H9 (cell line): ENCODE measurements around the gene CLIP3. TPM values are rescaled to one million over a fixed set of nuclear protein-coding genes. Genes with fewer than 3 reads are reported as not detected.

Experiments used
- DNase-seq: peaks from one replicate; pipeline ENCODE4 v3.0.0-alpha.2; 2017
- H2AFZ ChIP-seq: one replicate; pipeline ENCODE4 v1.6.1; 2013; ENCODE audit warnings: mild to moderate bottlenecking, low read length, control low read depth, moderate library complexity
- H2AK5ac ChIP-seq: 2 replicates; pipeline ENCODE4 v1.6.1; 2013; ENCODE audit warnings: low read length, control low read depth, mixed read lengths; ENCODE audit not compliant: insufficient read length
- H2BK120ac ChIP-seq: one replicate; pipeline ENCODE4 v1.6.1; 2013; ENCODE audit warnings: low read depth, mild to moderate bottlenecking, low read length, control low read depth, inconsistent platforms; ENCODE audit not compliant: poor library complexity, severe bottlenecking
- H2BK12ac ChIP-seq: 2 replicates; pipeline ENCODE4 v1.6.1; 2013; ENCODE audit warnings: low read length, control low read depth, mixed read lengths, low read depth; ENCODE audit not compliant: insufficient read length
- H2BK15ac ChIP-seq: 2 replicates; pipeline ENCODE4 v1.6.1; 2013; ENCODE audit warnings: low read depth, low read length, control low read depth
- H2BK20ac ChIP-seq: one replicate; pipeline ENCODE4 v1.6.1; 2013; ENCODE audit warnings: low read depth, mild to moderate bottlenecking, low read length, control low read depth, inconsistent platforms; ENCODE audit not compliant: poor library complexity, severe bottlenecking
- H2BK5ac ChIP-seq: 2 replicates; pipeline ENCODE4 v1.6.1; 2013; ENCODE audit warnings: low read length, control low read depth, mixed read lengths; ENCODE audit not compliant: insufficient read length
- H3K14ac ChIP-seq: 2 replicates; pipeline ENCODE4 v1.6.1; 2013; ENCODE audit warnings: low read length, control low read depth; ENCODE audit not compliant: insufficient read depth
- H3K18ac ChIP-seq: 2 replicates; pipeline ENCODE4 v1.6.1; 2013; ENCODE audit warnings: low read depth, mild to moderate bottlenecking, mixed read lengths, low read length, control low read depth; ENCODE audit not compliant: insufficient read length
- H3K23ac ChIP-seq: 2 replicates; pipeline ENCODE4 v1.6.1; 2013; ENCODE audit warnings: low read length, control low read depth, mixed read lengths, low read depth; ENCODE audit not compliant: insufficient read length
- H3K23me2 ChIP-seq: 2 replicates; pipeline ENCODE4 v1.6.1; 2013; ENCODE audit warnings: low read depth, mild to moderate bottlenecking, mixed read lengths, low read length, control low read depth; ENCODE audit not compliant: insufficient read length, poor library complexity, severe bottlenecking
- H3K27ac ChIP-seq: 2 replicates; pipeline ENCODE4 v1.5.1; 2013; ENCODE audit warnings: low read length, control low read depth, mixed read lengths, low read depth; ENCODE audit not compliant: insufficient read length
- H3K27me3 ChIP-seq: 2 replicates; pipeline ENCODE4 v1.6.1; 2013; ENCODE audit warnings: low read length, control low read depth, inconsistent platforms; ENCODE audit not compliant: insufficient read depth
- H3K4ac ChIP-seq: 2 replicates; pipeline ENCODE4 v1.6.1; 2013; ENCODE audit warnings: low read depth, mild to moderate bottlenecking, control low read depth, inconsistent platforms, low read length, moderate library complexity
- H3K4me1 ChIP-seq: 2 replicates; pipeline ENCODE4 v1.6.1; 2013; ENCODE audit warnings: low read length, control low read depth, inconsistent platforms; ENCODE audit not compliant: insufficient read depth
- H3K4me2 ChIP-seq: 2 replicates; pipeline ENCODE4 v1.6.1; 2013; ENCODE audit warnings: low read length, control low read depth, mixed read lengths; ENCODE audit not compliant: insufficient read length, insufficient read depth
- H3K56ac ChIP-seq: 2 replicates; pipeline ENCODE4 v1.6.1; 2013; ENCODE audit warnings: low read depth, mild to moderate bottlenecking, mixed read lengths, low read length, control low read depth; ENCODE audit not compliant: insufficient read length
- H3K79me1 ChIP-seq: 2 replicates; pipeline ENCODE4 v1.6.1; 2013; ENCODE audit warnings: low read depth, mild to moderate bottlenecking, moderate library complexity, low read length, control low read depth, inconsistent platforms; ENCODE audit not compliant: insufficient read depth, poor library complexity, severe bottlenecking
- H3K79me2 ChIP-seq: 2 replicates; pipeline ENCODE4 v1.6.1; 2013; ENCODE audit warnings: low read length, control low read depth, inconsistent platforms; ENCODE audit not compliant: insufficient read depth
- H3K9ac ChIP-seq: 2 replicates; pipeline ENCODE4 v1.6.1; 2013; ENCODE audit warnings: low read length, control low read depth, mixed read lengths; ENCODE audit not compliant: insufficient read length; ENCODE audit errors: extremely low read depth
- H3K9me3 ChIP-seq: one replicate; pipeline ENCODE4 v1.6.1; 2013; ENCODE audit warnings: low read depth, low read length, inconsistent platforms; ENCODE audit not compliant: control insufficient read depth
- H3T11ph ChIP-seq: one replicate; pipeline ENCODE4 v1.6.1; 2013; ENCODE audit warnings: mild to moderate bottlenecking, low read length, control low read depth, inconsistent platforms
- H4K20me1 ChIP-seq: one replicate; pipeline ENCODE4 v1.6.1; 2013; ENCODE audit not compliant: control insufficient read depth, insufficient read length, insufficient read depth
- H4K5ac ChIP-seq: 2 replicates; pipeline ENCODE4 v1.6.1; 2013; ENCODE audit warnings: low read depth, mild to moderate bottlenecking, mixed read lengths, low read length, control low read depth; ENCODE audit not compliant: insufficient read length
- H4K8ac ChIP-seq: replicated peaks from 2 replicates; pipeline ENCODE4 v1.6.1; 2013; ENCODE audit warnings: low read length, control low read depth, mixed read lengths, low read depth; ENCODE audit not compliant: insufficient read length
- H4K91ac ChIP-seq: 2 replicates; pipeline ENCODE4 v1.6.1; 2013; ENCODE audit warnings: low read depth, mild to moderate bottlenecking, moderate library complexity, mixed read lengths, low read length, control low read depth; ENCODE audit not compliant: insufficient read length
- H3K27ac Mint-ChIP-seq, 3 experiments: 2 replicates in 2 of 3; 3 replicates in 1 of 3; pipeline ENCODE4 v1.8.0; 2020 to 2021; ENCODE audit warnings: mixed read lengths in 3 of 3, mild to moderate bottlenecking in 1 of 3, moderate library complexity in 1 of 3
- H3K27me3 Mint-ChIP-seq: 2 replicates; pipeline ENCODE4 v1.8.0; 2021; ENCODE audit warnings: low read depth, mild to moderate bottlenecking, moderate library complexity, mixed read lengths
- H3K36me3 Mint-ChIP-seq, 3 experiments: 2 replicates in 2 of 3; 3 replicates in 1 of 3; pipeline ENCODE4 v1.8.0; 2020 to 2021; ENCODE audit warnings: low read depth in 3 of 3, mixed read lengths in 3 of 3; ENCODE audit not compliant: insufficient read depth in 1 of 3
- H3K4me1 Mint-ChIP-seq, 2 experiments: 2 replicates each; pipeline ENCODE4 v1.8.0; 2020; ENCODE audit warnings: mixed read lengths in 2 of 2
- H3K4me3 Mint-ChIP-seq, 2 experiments: 2 replicates in 1 of 2; 3 replicates in 1 of 2; pipeline ENCODE4 v1.8.0; 2020 to 2021; ENCODE audit warnings: mild to moderate bottlenecking in 2 of 2, mixed read lengths in 2 of 2, moderate library complexity in 1 of 2
- H3K9me3 Mint-ChIP-seq, 2 experiments: 2 replicates in 1 of 2; 3 replicates in 1 of 2; pipeline ENCODE4 v1.8.0; 2020; ENCODE audit warnings: mild to moderate bottlenecking in 2 of 2, mixed read lengths in 2 of 2, moderate library complexity in 1 of 2
- WGBS: extraction: QIAGEN DNeasy Blood & Tissue Kit; methylation state at CpG from one replicate; pipeline ENCODE4 v1.1.7; 2013; ENCODE audit warnings: missing lambda C conversion rate, low lambda C conversion rate, mixed read lengths; ENCODE audit not compliant: insufficient read length; ENCODE audit errors: extremely low coverage; 5-methylcytosine and 5-hydroxymethylcytosine counted together
- total RNA-seq: library from RNA; stranded (reverse); gene quantifications from 2 replicates; pipeline ENCODE4 v1.2.1, GENCODE V29; 2021
- TF ChIP-seq, protein P1 (sequence below): fragments of 200-600 bp; sonication (generic); conservative IDR thresholded peaks from 3 replicates; pipeline ENCODE4 v1.8.0; 2021; ENCODE audit warnings: antibody characterized with exemption, mild to moderate bottlenecking

The CLIP3 gene
- total RNA-seq, 1 experiment from 2014 or later: 19.7 TPM

DNA sequence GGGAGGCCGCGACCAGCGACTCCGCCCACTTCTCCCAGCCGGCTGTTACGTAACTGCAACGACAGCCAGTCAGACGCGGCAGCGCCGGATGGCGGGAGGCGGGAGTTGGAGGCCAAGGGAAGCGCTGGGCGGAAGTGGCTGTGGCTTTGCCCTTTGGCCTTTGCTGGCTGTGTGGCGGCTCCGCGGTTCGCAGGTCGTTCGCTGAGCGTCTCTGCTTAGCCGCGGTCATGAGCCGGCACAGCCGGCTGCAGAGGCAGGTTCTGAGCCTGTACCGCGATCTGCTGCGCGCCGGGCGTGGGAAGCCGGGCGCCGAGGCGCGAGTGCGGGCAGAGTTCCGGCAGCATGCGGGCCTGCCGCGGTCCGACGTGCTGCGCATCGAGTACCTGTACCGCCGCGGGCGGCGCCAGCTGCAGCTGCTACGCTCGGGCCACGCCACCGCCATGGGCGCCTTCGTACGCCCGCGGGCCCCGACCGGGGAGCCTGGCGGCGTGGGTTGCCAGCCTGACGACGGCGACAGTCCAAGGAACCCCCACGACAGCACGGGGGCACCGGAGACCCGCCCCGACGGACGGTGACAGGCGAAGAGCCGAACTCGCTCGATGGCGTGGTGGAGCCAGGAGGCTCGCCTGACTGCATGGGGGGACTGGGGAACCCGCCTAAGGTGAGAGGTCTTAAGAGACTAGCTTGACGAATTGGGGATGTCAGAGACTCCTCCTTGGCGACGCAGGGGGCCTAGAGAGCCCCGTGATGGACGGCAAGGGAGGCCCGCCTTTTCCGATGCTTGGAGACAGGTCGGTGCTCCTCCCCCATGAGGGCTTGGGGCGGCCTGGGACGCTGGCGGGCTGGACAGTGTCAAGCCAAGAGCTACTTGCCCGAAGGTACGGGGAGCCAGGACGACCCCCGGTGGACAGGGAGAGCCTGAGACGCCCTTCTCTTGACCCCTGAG, 37.4 kb downstream of the CLIP3 start, which contains the start of gene SDHAF1:
Gene SDHAF1 (plus strand): TSS at position 141 of the 946 bp plus-strand sequence. CDS start 87 bp downstream, at position 228.
- no peak within 1 kb of the TSS for H2BK15ac ChIP-seq
- Mint-ChIP-seq H3K27ac (peak within 1 kb of the TSS; percentile 80 to 90 (median 86); a peak in 4 of 7 replicates), H3K36me3 (peaks cover 5 to 12% (median 5%) of the 10 kb centered on the region in 3 experiments), H3K27me3 (peaks cover 13% of the 10 kb centered on the region), H3K9me3 (no peaks in the 10 kb centered on the region; a peak in 1 of 5 replicates), H3K4me1 (peaks cover 15 to 19% of the 10 kb centered on the region in 2 experiments), H3K4me3 (peak within 1 kb of the TSS; percentile 83 to 89)
- no peak within 1 kb of the TSS for H4K91ac ChIP-seq
- H3K23ac ChIP-seq: no peak within 1 kb of the TSS
- WGBS: no CpG with 5 or more reads among the region's 97 CpGs
- H4K5ac ChIP-seq: no peak within 1 kb of the TSS
- no peak within 1 kb of the TSS for H3K56ac ChIP-seq
- H4K20me1 ChIP-seq: peaks cover 3% of the 10 kb centered on the region
- H4K8ac ChIP-seq: no peak within 1 kb of the TSS
- TF ChIP-seq, protein P1, sequence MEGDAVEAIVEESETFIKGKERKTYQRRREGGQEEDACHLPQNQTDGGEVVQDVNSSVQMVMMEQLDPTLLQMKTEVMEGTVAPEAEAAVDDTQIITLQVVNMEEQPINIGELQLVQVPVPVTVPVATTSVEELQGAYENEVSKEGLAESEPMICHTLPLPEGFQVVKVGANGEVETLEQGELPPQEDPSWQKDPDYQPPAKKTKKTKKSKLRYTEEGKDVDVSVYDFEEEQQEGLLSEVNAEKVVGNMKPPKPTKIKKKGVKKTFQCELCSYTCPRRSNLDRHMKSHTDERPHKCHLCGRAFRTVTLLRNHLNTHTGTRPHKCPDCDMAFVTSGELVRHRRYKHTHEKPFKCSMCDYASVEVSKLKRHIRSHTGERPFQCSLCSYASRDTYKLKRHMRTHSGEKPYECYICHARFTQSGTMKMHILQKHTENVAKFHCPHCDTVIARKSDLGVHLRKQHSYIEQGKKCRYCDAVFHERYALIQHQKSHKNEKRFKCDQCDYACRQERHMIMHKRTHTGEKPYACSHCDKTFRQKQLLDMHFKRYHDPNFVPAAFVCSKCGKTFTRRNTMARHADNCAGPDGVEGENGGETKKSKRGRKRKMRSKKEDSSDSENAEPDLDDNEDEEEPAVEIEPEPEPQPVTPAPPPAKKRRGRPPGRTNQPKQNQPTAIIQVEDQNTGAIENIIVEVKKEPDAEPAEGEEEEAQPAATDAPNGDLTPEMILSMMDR: no peak; the same call in 2 of the 3 replicates
- no peak within 1 kb of the TSS for H2BK120ac ChIP-seq
- no peaks in the 10 kb centered on the region for H3K79me1 ChIP-seq
- H3K79me2 ChIP-seq: no peaks in the 10 kb centered on the region
- peak; percentile 96 for DNase-seq
- no peak within 1 kb of the TSS for H3K4ac ChIP-seq
- no peaks in the 10 kb centered on the region for H3K4me1 ChIP-seq
- no peak within 1 kb of the TSS for H2BK5ac ChIP-seq
- no peak within 1 kb of the TSS for H3K18ac ChIP-seq
- H3K14ac ChIP-seq: no peak within 1 kb of the TSS; the same call in 1 of the 2 replicates
- H2BK12ac ChIP-seq: no peak within 1 kb of the TSS
- H2BK20ac ChIP-seq: no peak within 1 kb of the TSS
- H3K27ac ChIP-seq: no peak within 1 kb of the TSS
- no peak within 1 kb of the TSS for H2AK5ac ChIP-seq
- no peak within 1 kb of the TSS for H3T11ph ChIP-seq
- H3K4me2 ChIP-seq: peak within 1 kb of the TSS; percentile 52
- H3K23me2 ChIP-seq: peaks cover 6% of the 10 kb centered on the region
- H3K9ac ChIP-seq: peak within 1 kb of the TSS; percentile 23
- H3K9me3 ChIP-seq: no peaks in the 10 kb centered on the region
- H2AFZ ChIP-seq: no peak within 1 kb of the TSS
- no peaks in the 10 kb centered on the region for H3K27me3 ChIP-seq
